ENCODE results near the gene FGF5.
"Not testable (repeated sequence)": the region's sequence is repeated elsewhere in the genome, so short reads cannot be mapped to it uniquely, and the experiment has no call there.

FGF5 gene

DNA sequence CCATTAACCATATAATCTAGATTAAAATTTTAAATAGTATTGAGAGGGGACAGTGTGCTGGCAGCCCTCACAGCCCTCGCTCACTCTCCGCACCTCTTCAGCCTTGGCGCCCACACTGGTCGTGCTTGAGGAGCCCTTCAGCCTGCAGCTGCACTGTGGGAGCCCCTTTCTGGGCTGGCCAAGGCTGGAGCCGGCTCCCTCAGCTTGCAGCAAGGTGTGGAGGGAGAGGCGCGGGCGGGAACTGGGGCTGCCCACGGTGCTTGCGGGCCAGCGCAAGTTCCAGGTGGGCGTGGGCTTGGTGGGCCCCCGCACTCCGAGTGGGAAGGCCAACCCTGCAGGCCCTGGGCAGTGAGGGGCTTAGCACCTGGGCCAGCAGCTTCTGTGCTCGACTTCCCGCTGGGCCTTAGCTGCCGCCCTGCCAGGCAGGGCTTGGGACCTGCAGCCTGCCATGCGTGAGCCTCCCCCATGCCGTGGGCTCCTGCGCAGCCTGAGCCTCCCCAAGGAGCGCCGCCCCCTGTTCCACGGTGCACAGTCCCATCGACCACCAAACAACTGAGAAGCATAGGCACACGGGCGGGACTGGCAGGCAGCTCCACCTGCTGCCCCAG, 36.3 kb downstream of the FGF5 start:
- H3K27me3 Mint-ChIP-seq = peaks cover 15% of the 10 kb centered on the region
- no peak overlapping the region for H3K4me3 Mint-ChIP-seq
- no peaks in the 10 kb centered on the region for H3K4me1 Mint-ChIP-seq (ENCODE audit: low read depth)
- no peaks in the 10 kb centered on the region for H3K9me3 Mint-ChIP-seq (ENCODE audit: low read depth)
- H3K36me3 Mint-ChIP-seq = no peaks in the 10 kb centered on the region
- H3K27ac Mint-ChIP-seq = no peak overlapping the region

DNA sequence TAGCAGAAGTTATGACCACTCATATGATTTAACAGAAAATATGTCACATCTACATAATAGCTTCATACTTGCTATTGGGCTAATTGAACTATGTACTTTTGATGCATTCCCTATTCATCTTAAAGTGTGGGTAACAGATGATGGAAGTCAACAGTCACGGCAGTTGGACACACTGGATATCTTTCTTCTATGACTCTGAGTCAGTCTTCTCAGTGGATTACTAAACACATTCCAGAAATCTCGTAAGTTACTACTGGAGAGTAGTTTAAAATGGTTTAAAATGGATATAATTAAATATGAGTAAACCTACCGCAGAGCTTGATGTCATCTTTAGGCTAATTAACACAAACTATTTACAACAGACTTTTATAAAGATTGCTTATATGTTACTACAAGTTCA, 39.0 kb downstream of the FGF5 start:
- H3K36me3 Mint-ChIP-seq = no peaks in the 10 kb centered on the region
- no peaks in the 10 kb centered on the region for H3K9me3 Mint-ChIP-seq (ENCODE audit: low read depth)
- H3K4me1 Mint-ChIP-seq (ENCODE audit: low read depth) = no peaks in the 10 kb centered on the region
- H3K27me3 Mint-ChIP-seq = peaks cover 22% of the 10 kb centered on the region
- no peak overlapping the region for H3K27ac Mint-ChIP-seq
- no peak overlapping the region for H3K4me3 Mint-ChIP-seq

GRCh38 chr4:80306260-80306659, 39.8 kb downstream of the FGF5 start:
- H3K9me3 Mint-ChIP-seq (ENCODE audit: low read depth) = no peaks in the 10 kb centered on the region
- no peak overlapping the region for H3K27ac Mint-ChIP-seq
- H3K27me3 Mint-ChIP-seq = peaks cover 22% of the 10 kb centered on the region
- no peak overlapping the region for H3K4me3 Mint-ChIP-seq
- no peaks in the 10 kb centered on the region for H3K4me1 Mint-ChIP-seq (ENCODE audit: low read depth)
- no peaks in the 10 kb centered on the region for H3K36me3 Mint-ChIP-seq

- Mint-ChIP-seq H3K4me3 (no peak overlapping the region), H3K27me3 (peaks cover 20% of the 10 kb centered on the region), H3K36me3 (no peaks in the 10 kb centered on the region), H3K27ac (no peak overlapping the region), H3K9me3 (ENCODE audit: low read depth) (no peaks in the 10 kb centered on the region), H3K4me1 (ENCODE audit: low read depth) (no peaks in the 10 kb centered on the region)
These were observed 40.8 kb downstream of the FGF5 start for GRCh38 chr4:80307183-80307735.

DNA sequence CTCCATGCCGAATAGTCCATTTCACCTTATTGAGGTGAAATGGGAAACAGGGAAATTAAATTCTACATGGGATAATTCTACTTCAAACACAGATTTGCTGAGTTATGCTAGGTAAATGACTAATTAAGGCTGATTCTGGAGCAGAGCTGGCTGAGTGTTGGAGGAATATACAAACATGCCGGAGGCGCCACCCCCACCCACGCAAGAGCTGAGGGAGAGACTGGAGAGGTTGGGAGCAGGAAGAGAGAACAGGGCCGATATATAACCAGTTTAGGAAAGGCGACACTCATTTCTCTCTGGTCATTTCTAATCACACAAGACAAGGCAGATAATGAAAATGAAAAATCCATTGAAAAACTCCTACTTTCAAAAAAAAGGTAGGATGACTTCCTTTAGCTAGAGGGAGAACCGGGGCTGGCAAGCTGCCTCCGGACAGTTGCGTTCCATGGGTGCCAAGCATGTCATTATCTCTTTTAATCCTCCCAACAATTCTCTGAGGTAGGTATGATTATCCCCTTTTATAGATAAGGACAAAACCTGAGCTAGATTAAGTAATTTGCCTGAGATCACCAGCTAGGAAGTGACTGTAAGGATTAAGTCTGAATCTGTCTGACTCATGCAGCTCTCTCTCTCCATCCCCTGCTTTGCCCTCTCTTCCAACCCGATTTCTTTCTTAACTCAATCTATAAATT, 41.5 kb downstream of the FGF5 start:
- no peaks in the 10 kb centered on the region for H3K36me3 Mint-ChIP-seq

DNA sequence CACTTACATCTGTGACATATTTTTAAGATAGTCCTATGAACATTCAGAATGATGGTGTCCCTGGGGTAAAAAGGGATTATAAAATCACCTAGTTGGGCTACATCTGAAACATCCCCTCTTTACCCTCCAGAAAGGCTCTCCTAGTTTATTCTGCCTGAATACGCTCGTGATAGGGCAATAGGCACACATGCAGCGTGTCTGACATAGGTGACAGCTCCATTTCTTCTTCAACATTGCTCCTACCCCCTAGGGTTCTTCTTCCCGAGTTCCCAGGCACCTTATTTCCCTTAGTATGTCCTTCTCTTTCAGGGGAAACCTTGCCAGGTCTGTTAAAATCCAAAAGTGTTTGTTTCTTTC, 42.0 kb downstream of the FGF5 start:
- Mint-ChIP-seq H3K4me1 (ENCODE audit: low read depth) (no peaks in the 10 kb centered on the region), H3K9me3 (ENCODE audit: low read depth) (no peaks in the 10 kb centered on the region), H3K27me3 (peaks cover 20% of the 10 kb centered on the region), H3K36me3 (no peaks in the 10 kb centered on the region), H3K4me3 (no peak overlapping the region), H3K27ac (no peak overlapping the region)

More for the DNA sequence above, 41.5 kb downstream of the FGF5 start:
- Mint-ChIP-seq H3K9me3 (ENCODE audit: low read depth) (no peaks in the 10 kb centered on the region), H3K27ac (no peak overlapping the region), H3K4me3 (no peak overlapping the region), H3K4me1 (ENCODE audit: low read depth) (no peaks in the 10 kb centered on the region), H3K27me3 (peaks cover 20% of the 10 kb centered on the region)

DNA sequence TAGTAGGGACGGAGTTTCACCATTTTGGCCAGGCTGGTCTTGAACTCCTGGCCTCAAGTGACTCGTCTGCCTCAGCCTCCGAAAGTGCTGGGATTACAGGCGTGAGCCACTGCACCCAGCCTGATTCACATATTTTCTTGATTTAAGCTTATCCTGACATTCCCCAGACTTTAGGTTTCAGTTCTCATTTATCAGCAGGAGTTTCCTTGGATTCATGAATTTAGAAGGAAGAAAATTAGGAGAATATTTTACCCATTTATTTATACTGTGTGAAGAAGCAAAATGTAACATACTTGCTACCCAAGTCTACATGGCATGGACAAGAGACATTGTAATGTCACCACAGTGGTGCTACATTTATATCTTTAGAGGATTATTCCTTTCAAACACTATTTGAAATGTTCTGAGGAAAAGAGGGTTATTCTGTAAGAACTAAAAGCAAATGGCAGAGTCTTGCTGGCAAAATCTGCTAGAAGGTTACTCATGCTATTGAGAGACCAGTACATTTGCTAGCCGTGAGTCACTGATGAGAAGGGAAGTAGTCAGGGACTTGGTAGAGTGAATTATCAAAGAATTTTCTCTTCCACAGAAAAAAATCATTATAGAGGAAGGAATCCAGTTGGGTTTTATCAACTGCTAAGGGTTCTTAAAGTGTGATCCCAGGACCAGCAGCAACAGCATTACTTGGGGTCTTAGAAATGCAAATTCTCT, 43.0 kb downstream of the FGF5 start:
- no peak overlapping the region for H3K4me3 Mint-ChIP-seq
- H3K4me1 Mint-ChIP-seq (ENCODE audit: low read depth) = no peaks in the 10 kb centered on the region
- H3K27me3 Mint-ChIP-seq = peaks cover 20% of the 10 kb centered on the region
- no peak overlapping the region for H3K27ac Mint-ChIP-seq
- H3K9me3 Mint-ChIP-seq (ENCODE audit: low read depth) = no peaks in the 10 kb centered on the region
- no peaks in the 10 kb centered on the region for H3K36me3 Mint-ChIP-seq

DNA sequence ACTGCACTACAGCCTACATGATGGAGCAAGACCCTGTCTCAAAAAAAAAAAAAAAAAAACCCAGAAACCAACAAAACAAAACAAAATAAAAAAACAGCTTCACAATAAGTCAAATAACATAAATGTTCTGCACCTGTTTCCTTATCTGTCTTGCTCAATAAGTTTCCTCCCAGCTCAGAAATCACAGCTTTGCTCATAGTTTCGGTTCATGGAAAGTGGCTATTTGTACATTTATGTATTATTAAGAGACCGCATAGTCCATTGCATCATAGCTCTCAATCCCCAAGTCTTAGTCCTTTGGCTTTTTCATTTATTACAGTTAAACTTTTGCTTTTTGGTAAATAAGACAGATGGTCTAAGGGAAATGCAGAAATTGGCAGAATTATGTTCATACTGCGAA, 44.7 kb downstream of the FGF5 start:
- no peak overlapping the region for H3K4me3 Mint-ChIP-seq
- no peak overlapping the region for H3K27ac Mint-ChIP-seq
- no peaks in the 10 kb centered on the region for H3K9me3 Mint-ChIP-seq (ENCODE audit: low read depth)
- peaks cover 11% of the 10 kb centered on the region for H3K27me3 Mint-ChIP-seq
- no peaks in the 10 kb centered on the region for H3K36me3 Mint-ChIP-seq
- no peaks in the 10 kb centered on the region for H3K4me1 Mint-ChIP-seq (ENCODE audit: low read depth)

DNA sequence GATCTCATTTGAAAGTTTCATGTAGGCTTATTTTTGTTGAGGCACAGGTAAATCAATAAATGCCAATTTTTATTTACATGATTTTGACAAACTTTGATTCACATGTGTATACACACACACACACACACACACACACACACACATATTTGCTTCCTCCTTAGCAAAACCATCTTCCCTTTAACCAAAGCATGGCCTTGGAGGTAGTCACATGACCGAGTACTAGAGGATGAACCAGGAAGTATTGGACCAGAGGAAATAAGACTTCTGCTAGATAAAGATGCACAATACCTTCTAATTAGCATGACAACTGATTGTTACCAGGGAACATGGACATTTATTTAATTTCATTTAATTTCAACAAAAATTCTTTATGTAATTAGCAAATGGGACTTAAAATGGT, 45.7 kb downstream of the FGF5 start:
- H3K27ac Mint-ChIP-seq = no peak overlapping the region
- no peaks in the 10 kb centered on the region for H3K36me3 Mint-ChIP-seq
- no peak overlapping the region for H3K4me3 Mint-ChIP-seq
- H3K4me1 Mint-ChIP-seq (ENCODE audit: low read depth) = no peaks in the 10 kb centered on the region
- peaks cover 11% of the 10 kb centered on the region for H3K27me3 Mint-ChIP-seq
- H3K9me3 Mint-ChIP-seq (ENCODE audit: low read depth) = no peaks in the 10 kb centered on the region

DNA sequence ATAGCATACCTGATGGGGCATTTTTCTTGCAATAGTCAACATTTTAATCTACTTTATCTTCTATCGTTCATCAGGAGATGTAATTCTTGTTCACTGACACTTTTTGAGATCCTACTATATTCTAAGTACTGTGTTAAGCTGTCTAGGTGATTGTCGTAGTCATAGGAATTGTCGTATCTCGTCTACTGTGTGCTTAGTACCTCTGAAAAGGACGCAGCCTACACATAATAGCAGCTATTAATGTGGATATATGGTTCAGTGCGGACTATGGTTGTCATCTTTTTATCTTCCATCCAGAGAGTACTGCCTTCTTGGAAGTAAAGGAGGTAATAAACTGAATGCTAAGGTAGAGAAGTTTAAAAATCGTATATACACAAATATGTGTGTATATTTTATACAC, 47.2 kb downstream of the FGF5 start:
- Mint-ChIP-seq H3K36me3 (no peaks in the 10 kb centered on the region), H3K9me3 (ENCODE audit: low read depth) (no peaks in the 10 kb centered on the region), H3K27me3 (peaks cover 4% of the 10 kb centered on the region), H3K4me1 (ENCODE audit: low read depth) (no peaks in the 10 kb centered on the region), H3K27ac (no peak overlapping the region), H3K4me3 (no peak overlapping the region)

DNA sequence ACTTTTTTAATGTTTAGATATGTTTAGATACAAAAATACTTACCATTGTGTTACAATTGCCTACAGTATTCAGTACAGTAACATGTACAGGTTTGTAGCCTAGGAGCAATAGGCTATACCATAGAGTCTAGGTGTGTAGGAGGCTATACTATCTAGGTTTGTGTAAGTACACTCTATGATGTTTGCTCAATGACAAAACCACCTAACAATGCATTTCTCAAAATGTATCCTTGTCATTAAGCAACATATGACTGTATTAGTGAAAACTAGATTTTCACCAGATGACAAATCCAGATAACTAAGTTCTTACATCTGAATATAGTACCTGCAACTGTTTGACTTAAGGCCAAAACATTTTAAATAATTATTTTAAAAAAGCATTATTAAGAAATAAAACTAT, 49.4 kb downstream of the FGF5 start:
- H3K4me3 Mint-ChIP-seq, H3K27me3 Mint-ChIP-seq: not testable (repeated sequence)

GRCh38 chr4:80321341-80321740, 54.9 kb downstream of the FGF5 start:
- peaks cover 5% of the 10 kb centered on the region for H3K27me3 Mint-ChIP-seq
- no peak overlapping the region for H3K4me3 Mint-ChIP-seq
- H3K36me3 Mint-ChIP-seq = no peaks in the 10 kb centered on the region
- no peak overlapping the region for H3K27ac Mint-ChIP-seq
- H3K9me3 Mint-ChIP-seq (ENCODE audit: low read depth) = no peaks in the 10 kb centered on the region
- H3K4me1 Mint-ChIP-seq (ENCODE audit: low read depth) = peaks cover 4% of the 10 kb centered on the region

More for the DNA sequence above, 49.4 kb downstream of the FGF5 start:
- H3K27ac Mint-ChIP-seq; H3K9me3 Mint-ChIP-seq (ENCODE audit: low read depth); H3K36me3 Mint-ChIP-seq; H3K4me1 Mint-ChIP-seq (ENCODE audit: low read depth): not testable (repeated sequence)

DNA sequence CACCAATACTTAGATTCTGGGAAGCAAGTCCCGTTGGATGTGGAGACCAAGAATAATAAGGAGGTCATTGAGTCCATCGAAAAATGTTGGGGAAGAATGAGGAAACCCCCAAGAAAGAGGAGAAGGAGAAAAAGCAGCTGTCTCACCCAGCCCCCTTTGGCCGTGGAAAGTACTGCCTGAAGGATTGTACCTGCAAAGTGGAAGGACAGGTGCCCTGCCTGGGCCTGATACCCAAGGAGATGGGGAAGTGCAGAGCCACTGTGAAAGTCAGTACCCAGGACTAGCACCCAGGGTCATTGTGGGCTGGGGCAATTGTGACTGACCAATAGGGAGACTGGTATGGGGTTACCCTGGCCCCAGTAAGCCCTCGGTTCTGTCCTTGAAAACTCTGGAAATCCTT, 55.3 kb downstream of the FGF5 start:
- peaks cover 3% of the 10 kb centered on the region for H3K27me3 Mint-ChIP-seq
- H3K36me3 Mint-ChIP-seq = no peaks in the 10 kb centered on the region
- no peak overlapping the region for H3K4me3 Mint-ChIP-seq
- peaks cover 4% of the 10 kb centered on the region for H3K4me1 Mint-ChIP-seq (ENCODE audit: low read depth)
- no peaks in the 10 kb centered on the region for H3K9me3 Mint-ChIP-seq (ENCODE audit: low read depth)
- no peak overlapping the region for H3K27ac Mint-ChIP-seq

DNA sequence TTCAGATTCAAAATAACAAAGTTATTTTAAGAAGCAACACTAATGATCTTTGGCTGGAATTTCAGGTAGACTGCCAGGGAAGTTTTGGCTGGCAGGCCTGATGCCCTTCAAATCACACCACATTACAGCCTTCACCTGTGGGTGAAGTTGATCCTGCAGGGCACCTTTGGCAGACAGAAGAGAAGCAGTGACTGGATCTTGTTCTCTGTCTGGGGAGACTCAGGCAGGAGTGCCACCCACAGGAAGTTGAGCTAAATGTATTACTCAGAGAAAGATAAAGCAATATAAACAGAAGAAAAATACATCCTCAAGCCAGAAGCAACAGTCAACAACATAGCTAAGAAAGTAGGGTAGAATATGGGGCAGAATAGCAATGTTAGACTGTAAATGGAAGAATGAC, 56.3 kb downstream of the FGF5 start:
- Mint-ChIP-seq H3K4me3 (no peak overlapping the region), H3K27ac (no peak overlapping the region), H3K36me3 (no peaks in the 10 kb centered on the region), H3K27me3 (peaks cover 2% of the 10 kb centered on the region), H3K9me3 (ENCODE audit: low read depth) (no peaks in the 10 kb centered on the region), H3K4me1 (ENCODE audit: low read depth) (peaks cover 4% of the 10 kb centered on the region)

GRCh38 chr4:80324171-80324570, 57.7 kb downstream of the FGF5 start:
- Mint-ChIP-seq H3K27me3 (peaks cover 2% of the 10 kb centered on the region), H3K36me3 (no peaks in the 10 kb centered on the region), H3K27ac (no peak overlapping the region), H3K9me3 (ENCODE audit: low read depth) (no peaks in the 10 kb centered on the region), H3K4me3 (no peak overlapping the region), H3K4me1 (ENCODE audit: low read depth) (peaks cover 4% of the 10 kb centered on the region)
